H1 (cell line): ENCODE measurements around the gene CNDP1. TPM values are rescaled to one million over a fixed set of nuclear protein-coding genes. Genes with fewer than 3 reads are reported as not detected.

Source experiments
- CTCF ChIA-PET: fragments of 300-600 bp; sonication (Branson Sonifier 250); formaldehyde crosslinking; loops from one replicate; lab custom pipeline; 2021; ENCODE audit not compliant: partially characterized antibody; lab: Charles Lee
- POLR2A ChIA-PET: fragments of 300-600 bp; sonication (Branson Sonifier 250); formaldehyde crosslinking; loops from one replicate; lab custom pipeline; 2021; ENCODE audit warnings: inconsistent platforms; ENCODE audit not compliant: partially characterized antibody; lab: Charles Lee
- DNase-seq, 2 experiments: peaks; one replicate each; pipeline versions ENCODE4 v3.0.0 to v3.0.0-alpha.2; 2010 to 2022; ENCODE audit warnings: low spot score in 2 of 2, low read depth in 1 of 2, mixed read lengths in 1 of 2
- FAIRE-seq: peaks from 2 replicates; lab custom pipeline; 2011; peaks lifted over from hg19 to GRCh38; lab: Jason Lieb, UNC
- H2AFZ ChIP-seq: 2 replicates; pipeline ENCODE4 v1.8.1; 2012; ENCODE audit warnings: low read length, inconsistent platforms
- H2AK5ac ChIP-seq: 2 replicates; pipeline ENCODE4 v1.6.1; 2013; ENCODE audit warnings: low read depth, low read length
- H2BK120ac ChIP-seq: replicated peaks from 2 replicates; pipeline ENCODE3; 2013; ENCODE audit warnings: low read depth, low read length, inconsistent platforms
- H2BK12ac ChIP-seq: 2 replicates; pipeline ENCODE4 v1.6.1; 2013; ENCODE audit warnings: low read depth, low read length
- H2BK15ac ChIP-seq: 2 replicates; pipeline ENCODE4 v1.6.1; 2013; ENCODE audit warnings: low read length
- H2BK20ac ChIP-seq: 2 replicates; pipeline ENCODE4 v1.6.1; 2013; ENCODE audit warnings: low read length
- H2BK5ac ChIP-seq: 2 replicates; pipeline ENCODE4 v1.6.1; 2013; ENCODE audit warnings: low read depth, low read length
- H3K14ac ChIP-seq: 2 replicates; pipeline ENCODE4 v1.6.1; 2013; ENCODE audit warnings: inconsistent platforms; ENCODE audit not compliant: insufficient read length
- H3K18ac ChIP-seq: 2 replicates; pipeline ENCODE4 v1.6.1; 2013; ENCODE audit warnings: low read length; ENCODE audit errors: extremely low read depth
- H3K23ac ChIP-seq: 2 replicates; pipeline ENCODE4 v1.6.1; 2013; ENCODE audit warnings: inconsistent platforms; ENCODE audit not compliant: insufficient read length
- H3K23me2 ChIP-seq: 2 replicates; pipeline ENCODE4 v1.6.1; 2013; ENCODE audit warnings: low read depth, low read length
- H3K27ac ChIP-seq: 2 replicates; pipeline ENCODE4 v1.6.1; 2011; ENCODE audit warnings: low read depth, low read length, inconsistent platforms
- H3K27me3 ChIP-seq, 4 experiments: replicated peaks in 1 of 4; 1 replicate in 1 of 4; 2 replicates in 3 of 4; pipeline versions ENCODE4 v1.6.1 to v1.8.1; 2011 to 2013; ENCODE audit warnings: low read length in 3 of 4, mild to moderate bottlenecking in 3 of 4, inconsistent platforms in 2 of 4, mixed read lengths in 2 of 4, moderate library complexity in 1 of 4; ENCODE audit not compliant: control insufficient read depth in 3 of 4, insufficient read depth in 3 of 4; ENCODE audit errors: extremely low read depth in 1 of 4
- H3K36me3 ChIP-seq, 4 experiments: 2 replicates each; pipeline versions ENCODE4 v1.6.1 to v1.8.1; 2011 to 2013; ENCODE audit warnings: mild to moderate bottlenecking in 4 of 4, low read length in 3 of 4, moderate library complexity in 2 of 4, control low read depth in 1 of 4, inconsistent platforms in 1 of 4; ENCODE audit not compliant: insufficient read depth in 4 of 4, control insufficient read depth in 2 of 4
- H3K4ac ChIP-seq: replicated peaks from 2 replicates; pipeline ENCODE3; 2013; ENCODE audit warnings: low read length, low read depth, mixed read lengths, inconsistent platforms; ENCODE audit not compliant: insufficient read length
- H3K4me1 ChIP-seq, 4 experiments: replicated peaks in 1 of 4; 1 replicate in 1 of 4; 2 replicates in 3 of 4; pipeline versions ENCODE4 v1.6.1 to v1.8.1; 2011 to 2013; ENCODE audit warnings: low read length in 3 of 4, inconsistent platforms in 2 of 4, mixed read lengths in 1 of 4; ENCODE audit not compliant: insufficient read depth in 4 of 4, control insufficient read depth in 3 of 4
- H3K4me2 ChIP-seq, 2 experiments: 2 replicates each; pipeline versions ENCODE4 v1.6.1 to v1.8.1; 2011 to 2013; ENCODE audit warnings: low read depth in 2 of 2, low read length in 2 of 2, control low read depth in 1 of 2, inconsistent platforms in 1 of 2, mild to moderate bottlenecking in 1 of 2; ENCODE audit not compliant: insufficient read depth in 1 of 2
- H3K4me3 ChIP-seq, 4 experiments: fragments of 200-600, 300-600 bp in 1 of 4; sonication (generic), shearing (Covaris generic), sonication (Bioruptor Twin) in 1 of 4; 2 replicates each; pipeline versions ENCODE4 v1.5.1 to v1.8.1; 2011 to 2016; ENCODE audit warnings: low read length in 4 of 4, low read depth in 3 of 4, control low read depth in 2 of 4, inconsistent platforms in 2 of 4, mild to moderate bottlenecking in 2 of 4, mixed read lengths in 1 of 4, moderate library complexity in 1 of 4; ENCODE audit not compliant: insufficient read depth in 2 of 4; ENCODE audit errors: extremely low read depth in 1 of 4
- H3K56ac ChIP-seq: replicated peaks from 2 replicates; pipeline ENCODE3; 2013; ENCODE audit warnings: low read depth, mild to moderate bottlenecking, mixed read lengths, low read length, inconsistent platforms; ENCODE audit not compliant: insufficient read length
- H3K79me1 ChIP-seq: 2 replicates; pipeline ENCODE4 v1.6.1; 2013; ENCODE audit warnings: low read depth, low read length, control low read depth
- H3K79me2 ChIP-seq, 2 experiments: 2 replicates each; pipeline versions ENCODE4 v1.6.1 to v1.8.1; 2012 to 2013; ENCODE audit warnings: low read length in 2 of 2, mild to moderate bottlenecking in 2 of 2, inconsistent platforms in 1 of 2; ENCODE audit not compliant: insufficient read depth in 2 of 2, control insufficient read depth in 1 of 2
- H3K9ac ChIP-seq, 4 experiments: replicated peaks in 1 of 4; 1 replicate in 1 of 4; 2 replicates in 3 of 4; pipeline versions ENCODE4 v1.6.1 to v1.8.1; 2011 to 2013; ENCODE audit warnings: low read depth in 3 of 4, low read length in 3 of 4, control low read depth in 2 of 4, mild to moderate bottlenecking in 2 of 4, moderate library complexity in 2 of 4, inconsistent platforms in 1 of 4; ENCODE audit errors: extremely low read depth in 1 of 4
- H3K9me3 ChIP-seq, 2 experiments: 2 replicates each; pipeline versions ENCODE4 v1.6.1 to v1.8.1; 2012 to 2013; ENCODE audit warnings: mild to moderate bottlenecking in 2 of 2, moderate library complexity in 2 of 2, control low read depth in 1 of 2, inconsistent platforms in 1 of 2, low read depth in 1 of 2, low read length in 1 of 2, mixed read lengths in 1 of 2; ENCODE audit not compliant: insufficient read depth in 2 of 2
- H4K20me1 ChIP-seq, 2 experiments: replicated peaks in 1 of 2; 2 replicates each; pipeline versions ENCODE3 to v1.8.1; 2011 to 2013; ENCODE audit warnings: inconsistent platforms in 2 of 2, low read length in 2 of 2, mild to moderate bottlenecking in 1 of 2; ENCODE audit not compliant: insufficient read depth in 2 of 2, control insufficient read depth in 1 of 2
- H4K5ac ChIP-seq: 2 replicates; pipeline ENCODE4 v1.6.1; 2013; ENCODE audit warnings: low read length, low read depth, mixed read lengths, inconsistent platforms; ENCODE audit not compliant: insufficient read length
- H4K8ac ChIP-seq: 2 replicates; pipeline ENCODE4 v1.8.0; 2013; ENCODE audit warnings: mild to moderate bottlenecking, moderate library complexity, low read length, inconsistent platforms; ENCODE audit not compliant: insufficient read depth; ENCODE audit errors: extremely low read depth
- H4K91ac ChIP-seq: replicated peaks from 2 replicates; pipeline ENCODE3; 2013; ENCODE audit warnings: low read length, mixed read lengths, inconsistent platforms; ENCODE audit not compliant: insufficient read length
- ATF3 ChIP-seq: IDR thresholded peaks from 2 replicates; pipeline ENCODE4 v1.6.1; 2011; ENCODE audit warnings: low read depth, mild to moderate bottlenecking, low read length; ENCODE audit not compliant: insufficient read depth
- CBX8 ChIP-seq: fragments of 300-800, 300-1000 bp; sonication (generic); IDR thresholded peaks from 2 replicates; pipeline ENCODE4 v1.7.1; 2016; ENCODE audit warnings: low read depth, low read length, borderline replicate concordance
- CHD2 ChIP-seq: IDR thresholded peaks from 2 replicates; pipeline ENCODE4 v1.6.1; 2012; ENCODE audit warnings: low read length, improper control_type of control experiment
- CTCF ChIP-seq, 3 experiments: IDR thresholded peaks; 1 replicate in 2 of 3; 2 replicates in 1 of 3; pipeline versions ENCODE4 v1.5.1 to v1.6.1; 2011; ENCODE audit warnings: low read length in 3 of 3, mild to moderate bottlenecking in 3 of 3, inconsistent platforms in 2 of 3, low read depth in 1 of 3, moderate library complexity in 1 of 3; ENCODE audit not compliant: insufficient read depth in 1 of 3; ENCODE audit errors: control extremely low read depth in 1 of 3
- GABPA ChIP-seq: IDR thresholded peaks from 2 replicates; pipeline ENCODE4 v1.6.1; 2011; ENCODE audit warnings: mild to moderate bottlenecking, low read length, moderate library complexity, borderline replicate concordance; ENCODE audit not compliant: insufficient read depth
- NRF1 ChIP-seq: IDR thresholded peaks from 2 replicates; pipeline ENCODE4 v1.6.1; 2011; ENCODE audit warnings: mild to moderate bottlenecking, low read depth, low read length, improper control_type of control experiment
- SP4 ChIP-seq: IDR thresholded peaks from 2 replicates; pipeline ENCODE4 v1.6.1; 2012; ENCODE audit warnings: low read length, inconsistent platforms
- TBP ChIP-seq: IDR thresholded peaks from 2 replicates; pipeline ENCODE4 v1.6.1; 2011; ENCODE audit warnings: low read depth, low read length, improper control_type of control experiment
- ZNF274 ChIP-seq: IDR thresholded peaks from 2 replicates; pipeline ENCODE4 v1.7.0; 2012; ENCODE audit warnings: low read length, borderline replicate concordance; ENCODE audit errors: extremely low read depth
- WGBS, 2 experiments: shearing (Covaris generic) in 1 of 2; methylation state at CpG; one replicate each; pipeline versions ENCODE4 v1.1.6 to v1.1.7; 2013 to 2015; ENCODE audit warnings: low lambda C conversion rate in 2 of 2, mixed read lengths in 2 of 2, inconsistent platforms in 1 of 2, low coverage in 1 of 2, missing lambda C conversion rate in 1 of 2; ENCODE audit not compliant: insufficient replicate concordance in 2 of 2, insufficient coverage in 1 of 2, insufficient read length in 1 of 2; ENCODE audit errors: extremely low coverage in 1 of 2, missing lambda C conversion rate in 1 of 2; 5-methylcytosine and 5-hydroxymethylcytosine counted together
- polyA plus RNA-seq, 7 experiments: library from polyadenylated mRNA; depleted of rRNA in 3 of 7; stranded (reverse) in 5 of 7; unstranded in 2 of 7; fragments of >200 nt in 5 of 7; fragments of 200-250 nt in 2 of 7; gene quantifications; 1 replicate in 5 of 7; 2 replicates in 1 of 7; 4 replicates in 1 of 7; pipeline versions ENCODE4 v1.2.1 to v1.2.3, GENCODE V29; 2011 to 2013; ENCODE audit warnings: missing spikeins in 2 of 7, mixed read lengths in 2 of 7
- total RNA-seq: library from RNA; stranded (reverse); fragmentation: NEBNext Ultra II Directional; extraction: Animal tissue kit (Norgen Biotek cat#: 25700); gene quantifications from 2 replicates; pipeline ENCODE4 v1.2.1, GENCODE V29; 2021

The CNDP1 gene
- total and polyA plus RNA-seq, 2 of the 8 experiments (the other 6 are each of a cell fraction or from before 2014, with no cell fraction given) = 0.09 TPM; not detected in 1

GRCh38 chr18:74500372-74500771 is 33.9 kb upstream of the CNDP1 start:
- no peak overlapping the region for H3K4me2 ChIP-seq
- no peak for FAIRE-seq

More at GRCh38 chr18:74500372-74500771, 33.9 kb upstream of the CNDP1 start:
- no peak overlapping the region for H4K8ac ChIP-seq
- H4K20me1 ChIP-seq = peaks cover 2 to 11% of the 10 kb centered on the region in 2 experiments
- H3K27me3 ChIP-seq = no peaks in the 10 kb centered on the region
- no peak overlapping the region for H3K56ac ChIP-seq
- peaks cover 9% of the 10 kb centered on the region; the same call in 1 of the 2 replicates for H3K79me1 ChIP-seq
- H2BK120ac ChIP-seq = no peak overlapping the region
- H3K79me2 ChIP-seq = peaks cover 19 to 36% of the 10 kb centered on the region in 2 experiments
- H3K23ac ChIP-seq = no peak overlapping the region
- no peak overlapping the region for H2BK20ac ChIP-seq
- H3K23me2 ChIP-seq = peaks cover 2% of the 10 kb centered on the region; the same call in 1 of the 2 replicates
- no peak overlapping the region for H4K91ac ChIP-seq
- H3K14ac ChIP-seq = no peak overlapping the region
- H2BK15ac ChIP-seq = no peak overlapping the region
- no peak overlapping the region for H2AFZ ChIP-seq
- ChIA-PET CTCF (interaction anchor here (0.6 to 1.2 kb wide), 2 partner anchors 51 to 117 kb away, joined by 3 read pairs; no protein-coding TSS in a partner anchor), POLR2A (no interaction called here)
- H3K18ac ChIP-seq = no peak overlapping the region
- no peaks in the 10 kb centered on the region for H3K9me3 ChIP-seq
- DNase-seq = no peak
- H3K36me3 ChIP-seq = peaks cover 18 to 42% (median 31%) of the 10 kb centered on the region in 4 experiments
- H2BK5ac ChIP-seq = no peak overlapping the region
- no peak overlapping the region for H3K9ac ChIP-seq
- H3K27ac ChIP-seq = no peak overlapping the region
- H4K5ac ChIP-seq = no peak overlapping the region
- H3K4me3 ChIP-seq = no peak overlapping the region
- peaks cover 2 to 16% (median 5%) of the 10 kb centered on the region in 4 experiments; a peak in 5 of 7 replicates for H3K4me1 ChIP-seq
- H3K4ac ChIP-seq = no peak overlapping the region
- no peak overlapping the region for H2AK5ac ChIP-seq
- no peak for TF ChIP-seq SP4
- no peak for TF ChIP-seq ATF3
- no peak for TF ChIP-seq TBP
- no peak for TF ChIP-seq CTCF (IDR thresholded peaks at IDR 0.05; ENCODE audit: control extremely low read depth in 1 of 3, insufficient read depth in 1 of 3, low read depth in 1 of 3, low read length in 3 of 3)
- no peak for TF ChIP-seq ZNF274
- TF ChIP-seq GABPA = no peak
- TF ChIP-seq CBX8 = no peak
- TF ChIP-seq CHD2 = no peak
- no peak for TF ChIP-seq NRF1
- H2BK12ac ChIP-seq = no peak overlapping the region
- 87% methylated on average over 6 of the region's 6 CpGs; no CpG with 5 or more reads in 1 of the 2 experiments for WGBS, 2 experiments
